GM12878 (cell line): ENCODE data around the gene FBXO7. TPM values are rescaled to one million over a fixed set of nuclear protein-coding genes. Genes with fewer than 3 reads are reported as not detected.

Experiments
- ATAC-seq: fragments of 200-7000 bp; cut with Tn5 transposase; 3 replicates; pipeline ENCODE4 v1.9.1; 2020; ENCODE audit warnings: mild to moderate bottlenecking, moderate library complexity
- BruUV-seq: library from RNA; stranded (reverse); fragments of 400-500 nt; replicated peaks from 2 replicates; lab custom pipeline; 2021; lab: Mats Ljungman, UMichigan
- CTCF ChIA-PET: fragments of 300-600 bp; sonication (Branson Sonifier 250); formaldehyde crosslinking; extraction: SDS; loops from one replicate; lab custom pipeline; 2021; ENCODE audit warnings: inconsistent platforms; lab: Yijun Ruan, JAX
- POLR2A ChIA-PET: fragments of 350-600 bp; formaldehyde crosslinking; extraction: SDS; loops from one replicate; lab custom pipeline; 2021; ENCODE audit warnings: inconsistent platforms; lab: Charles Lee
- RAD21 ChIA-PET: fragments of 300-600 bp; sonication (Branson Sonifier 250); formaldehyde crosslinking; loops from one replicate; lab custom pipeline; 2023; ENCODE audit warnings: antibody characterized with exemption; ENCODE audit not compliant: unreplicated experiment; lab: Charles Lee
- SMC1A ChIA-PET: fragments of 300-600 bp; sonication (Branson Sonifier 250); formaldehyde crosslinking; loops from one replicate; lab custom pipeline; 2023; ENCODE audit not compliant: unreplicated experiment, uncharacterized antibody; lab: Charles Lee
- DNase-seq: peaks from one replicate; pipeline ENCODE4 v3.0.0-alpha.2; 2011; ENCODE audit warnings: low read depth, low spot score
- FAIRE-seq: peaks from 3 replicates; lab custom pipeline; 2011; peaks lifted over from hg19 to GRCh38; lab: Jason Lieb, UNC
- H2AFZ ChIP-seq: 2 replicates; pipeline ENCODE4 v1.6.0; 2011; ENCODE audit warnings: low read depth, low read length, control low read depth; ENCODE audit not compliant: control insufficient read depth
- H3K27ac ChIP-seq: 2 replicates; pipeline ENCODE4 v1.5.1; 2011; ENCODE audit warnings: control low read depth; ENCODE audit not compliant: control insufficient read depth, insufficient read depth
- H3K27me3 ChIP-seq, 2 experiments: replicated peaks in 1 of 2; 2 replicates each; pipeline versions ENCODE4 v1.6.0 to v1.6.1; 2011; ENCODE audit warnings: low read length in 1 of 2; ENCODE audit not compliant: control insufficient read depth in 2 of 2, insufficient read depth in 2 of 2
- H3K36me3 ChIP-seq, 2 experiments: 2 replicates each; pipeline ENCODE4 v1.5.1; 2011; ENCODE audit warnings: low read length in 1 of 2; ENCODE audit not compliant: control insufficient read depth in 2 of 2, insufficient read depth in 2 of 2
- H3K4me1 ChIP-seq: 2 replicates; pipeline ENCODE4 v1.6.1; 2011; ENCODE audit warnings: mild to moderate bottlenecking, low read length, moderate library complexity, mixed read lengths; ENCODE audit not compliant: control insufficient read depth, insufficient read depth
- H3K4me2 ChIP-seq: 2 replicates; pipeline ENCODE4 v1.6.0; 2011; ENCODE audit warnings: control low read depth; ENCODE audit not compliant: control insufficient read depth, insufficient read depth
- H3K4me3 ChIP-seq: fragments of 200-600 bp; sonication (generic); 2 replicates; pipeline ENCODE4 v1.5.1; 2016
- H3K79me2 ChIP-seq: 2 replicates; pipeline ENCODE4 v1.6.0; 2011; ENCODE audit warnings: low read length; ENCODE audit not compliant: control insufficient read depth, insufficient read depth
- H3K9ac ChIP-seq: 2 replicates; pipeline ENCODE4 v1.8.0; 2011; ENCODE audit warnings: low read length, control low read depth, mixed read lengths; ENCODE audit not compliant: control insufficient read depth, insufficient read depth
- H3K9me3 ChIP-seq: replicated peaks from 3 replicates; pipeline ENCODE4 v1.5.1; 2011; ENCODE audit warnings: mild to moderate bottlenecking, low read length; ENCODE audit not compliant: control insufficient read depth, insufficient read depth
- H4K20me1 ChIP-seq: 2 replicates; pipeline ENCODE4 v1.6.0; 2011; ENCODE audit not compliant: control insufficient read depth, insufficient read depth
- EGR1 ChIP-seq, 2 experiments: IDR thresholded peaks; 1 replicate in 1 of 2; 2 replicates in 1 of 2; pipeline ENCODE4 v1.6.1; 2011 to 2012; ENCODE audit warnings: low read depth in 2 of 2, low read length in 2 of 2, borderline replicate concordance in 1 of 2, mild to moderate bottlenecking in 1 of 2, moderate library complexity in 1 of 2
- MTA2 ChIP-seq: fragments of 450-650 bp; IDR thresholded peaks from 2 replicates; pipeline ENCODE4 v1.6.1; 2016; ENCODE audit warnings: low read depth, mild to moderate bottlenecking, moderate library complexity
- SP1 ChIP-seq: IDR thresholded peaks from one replicate; pipeline ENCODE4 v1.6.1; 2011; ENCODE audit warnings: low read depth, low read length
- WGBS: methylation state at CpG from one replicate; pipeline ENCODE4 v1.1.6; 2016; ENCODE audit warnings: low lambda C conversion rate; ENCODE audit not compliant: insufficient replicate concordance, insufficient coverage; ENCODE audit errors: missing lambda C conversion rate; 5-methylcytosine and 5-hydroxymethylcytosine counted together
- in situ Hi-C: fragments of 300-500 bp; cut with MboI; formaldehyde crosslinking; loops from 9 replicates; pipeline ENCODE4 v1.14.3; 2018; ENCODE audit warnings: mixed read lengths
- intact Hi-C: fragments of 100-400 bp; cut with micrococcal nuclease; formaldehyde crosslinking; loops from one replicate; pipeline ENCODE4 v1.14.2; 2022; ENCODE audit not compliant: unreplicated experiment
- polyA plus RNA-seq, 11 experiments: library from polyadenylated mRNA; depleted of rRNA in 4 of 11; unstranded in 6 of 11; stranded (reverse) in 5 of 11; fragments of >200 nt; fragmentation: Nextera tagmentation in 4 of 11; fragmentation: Illumina TruSeq in 1 of 11; extraction: Ambion mirVana in 4 of 11; extraction: Trizol in 1 of 11; gene quantifications; 1 replicate in 1 of 11; 2 replicates in 10 of 11; pipeline versions ENCODE4 v1.2.1 to v1.2.3, GENCODE V29; 2011 to 2016; ENCODE audit warnings: inconsistent platforms in 2 of 11, missing spikeins in 2 of 11, low read depth in 1 of 11
- total RNA-seq, 4 experiments: library from RNA; depleted of rRNA in 3 of 4; stranded (reverse); fragments of >200 nt in 3 of 4; fragmentation: Illumina TruSeq in 1 of 4; extraction: Trizol in 1 of 4; gene quantifications; 2 replicates each; pipeline versions ENCODE4 v1.2.1 to v1.2.3, GENCODE V29; 2013 to 2021
- TF ChIP-seq, protein P1 (sequence below): IDR thresholded peaks from 2 replicates; pipeline ENCODE4 v1.6.1; 2011; ENCODE audit warnings: borderline replicate concordance, low read depth, mild to moderate bottlenecking, moderate library complexity, low read length; ENCODE audit not compliant: insufficient read depth, poor library complexity, severe bottlenecking
- TF ChIP-seq, protein P2 (sequence below): fragments of 450-650 bp; IDR thresholded peaks from 2 replicates; pipeline ENCODE4 v1.6.1; 2014; ENCODE audit warnings: mild to moderate bottlenecking

The FBXO7 gene
- total and polyA plus RNA-seq, 10 of the 15 experiments (the other 5 are each of a cell fraction or from before 2014, with no cell fraction given) = 37.3 to 192 (median 110) TPM

DNA sequence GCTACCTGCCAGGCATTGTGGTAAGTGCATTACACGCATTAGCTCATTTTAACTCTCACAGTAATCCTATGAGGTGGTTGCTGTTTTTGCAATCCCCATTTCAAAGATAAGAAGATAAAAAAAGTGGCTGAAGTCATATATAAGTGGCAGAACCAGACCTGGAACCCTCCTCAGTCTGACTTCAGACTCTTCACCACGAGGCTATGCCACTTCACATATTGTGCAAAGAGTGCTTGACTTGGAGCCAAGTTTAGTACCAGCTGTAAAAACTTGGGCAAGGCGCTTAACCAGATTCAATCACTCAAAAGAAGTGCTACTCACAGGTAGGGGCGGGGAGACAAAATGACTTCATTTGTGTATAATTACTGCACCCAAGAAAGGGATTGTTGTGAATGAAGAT is 25.6 kb upstream of the FBXO7 start:
- ChIA-PET CTCF (no interaction called here), POLR2A (no interaction called here), RAD21 (no interaction called here)
- Histone ChIP-seq H3K9me3 (no peaks in the 10 kb centered on the region), H3K79me2 (no peaks in the 10 kb centered on the region), H3K9ac (no peak overlapping the region), H2AFZ (no peak overlapping the region), H4K20me1 (no peaks in the 10 kb centered on the region), H3K27ac (no peak overlapping the region)
- no TSS peak for BruUV-seq
- no peak for DNase-seq
- TF ChIP-seq, protein P1, sequence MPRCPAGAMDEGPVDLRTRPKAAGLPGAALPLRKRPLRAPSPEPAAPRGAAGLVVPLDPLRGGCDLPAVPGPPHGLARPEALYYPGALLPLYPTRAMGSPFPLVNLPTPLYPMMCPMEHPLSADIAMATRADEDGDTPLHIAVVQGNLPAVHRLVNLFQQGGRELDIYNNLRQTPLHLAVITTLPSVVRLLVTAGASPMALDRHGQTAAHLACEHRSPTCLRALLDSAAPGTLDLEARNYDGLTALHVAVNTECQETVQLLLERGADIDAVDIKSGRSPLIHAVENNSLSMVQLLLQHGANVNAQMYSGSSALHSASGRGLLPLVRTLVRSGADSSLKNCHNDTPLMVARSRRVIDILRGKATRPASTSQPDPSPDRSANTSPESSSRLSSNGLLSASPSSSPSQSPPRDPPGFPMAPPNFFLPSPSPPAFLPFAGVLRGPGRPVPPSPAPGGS = no peak
- TF ChIP-seq SP1 (no peak), EGR1 (IDR thresholded peaks at IDR 0.05; ENCODE audit: borderline replicate concordance in 1 of 2, low read depth in 2 of 2, low read length in 2 of 2) (no peak), MTA2 (no peak)
- TF ChIP-seq, protein P2, sequence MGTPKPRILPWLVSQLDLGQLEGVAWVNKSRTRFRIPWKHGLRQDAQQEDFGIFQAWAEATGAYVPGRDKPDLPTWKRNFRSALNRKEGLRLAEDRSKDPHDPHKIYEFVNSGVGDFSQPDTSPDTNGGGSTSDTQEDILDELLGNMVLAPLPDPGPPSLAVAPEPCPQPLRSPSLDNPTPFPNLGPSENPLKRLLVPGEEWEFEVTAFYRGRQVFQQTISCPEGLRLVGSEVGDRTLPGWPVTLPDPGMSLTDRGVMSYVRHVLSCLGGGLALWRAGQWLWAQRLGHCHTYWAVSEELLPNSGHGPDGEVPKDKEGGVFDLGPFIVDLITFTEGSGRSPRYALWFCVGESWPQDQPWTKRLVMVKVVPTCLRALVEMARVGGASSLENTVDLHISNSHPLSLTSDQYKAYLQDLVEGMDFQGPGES = no peak
- TF ChIP-seq, all 136 proteins: peak for 0
- SMC1A ChIA-PET = interaction anchor here (0.6 kb wide), 1 partner anchor 10 kb away, joined by 4 read pairs; no protein-coding TSS in a partner anchor
- Histone ChIP-seq H3K27me3 (no peaks in the 10 kb centered on the region), H3K4me3 (no peak overlapping the region), H3K4me1 (no peaks in the 10 kb centered on the region), H3K36me3 (no peaks in the 10 kb centered on the region), H3K4me2 (no peak overlapping the region)
- 43% methylated on average over 4 of the region's 4 CpGs for WGBS
- intact Hi-C loops (no loop called here), in situ Hi-C loops (no loop called here)
- FAIRE-seq = no peak
- no peak for ATAC-seq
